Transverse colon (tissue), 4 donors: ENCODE results near the gene CRIP1.

Source experiments
- EP300 ChIP-seq: sonication (generic); formaldehyde crosslinking; IDR thresholded peaks from one replicate; pipeline ENCODE4 v1.6.1; 2017; ENCODE audit warnings: antibody characterized with exemption, low read depth
- POLR2A ChIP-seq: fragments of 450-650 bp; IDR thresholded peaks from one replicate; pipeline ENCODE4 v1.6.1; 2016; ENCODE audit warnings: antibody characterized with exemption, mild to moderate bottlenecking, moderate library complexity
- POLR2AphosphoS5 ChIP-seq, 3 donors: sonication (generic); formaldehyde crosslinking; IDR thresholded peaks; one replicate each; pipeline ENCODE4 v1.6.1; 2016; ENCODE audit warnings: antibody characterized with exemption in 3 of 3
- TF ChIP-seq, protein P1 (sequence below), 5 experiments: fragments of 200-600 bp in 3 of 5; fragments of 450-650 bp in 2 of 5; sonication (generic) in 3 of 5; IDR thresholded peaks; 1 replicate in 2 of 5; 2 replicates in 3 of 5; pipeline ENCODE4 v1.5.1; 2016 to 2017; ENCODE audit warnings: antibody characterized with exemption in 5 of 5, inconsistent platforms in 3 of 5, mild to moderate bottlenecking in 2 of 5, moderate library complexity in 1 of 5

DNA sequence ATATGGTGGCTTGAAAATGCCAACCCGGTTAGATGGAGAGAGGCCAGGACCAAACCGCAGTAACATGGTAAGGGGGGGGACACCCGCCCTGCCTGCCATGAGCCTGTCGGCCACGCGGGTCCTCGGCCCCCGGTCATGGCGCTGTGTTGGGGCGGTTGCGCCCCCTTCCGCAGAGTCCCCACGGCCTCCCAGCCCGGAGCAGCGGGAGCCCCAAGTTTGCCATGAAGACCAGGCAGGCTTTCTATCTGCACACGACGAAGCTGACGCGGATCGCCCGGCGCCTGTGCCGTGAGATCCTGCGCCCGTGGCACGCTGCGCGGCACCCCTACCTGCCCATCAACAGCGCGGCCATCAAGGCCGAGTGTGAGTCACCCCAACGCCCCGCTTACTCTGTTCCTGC lies 22.2 kb upstream of the CRIP1 start:
- TF ChIP-seq, protein P1, sequence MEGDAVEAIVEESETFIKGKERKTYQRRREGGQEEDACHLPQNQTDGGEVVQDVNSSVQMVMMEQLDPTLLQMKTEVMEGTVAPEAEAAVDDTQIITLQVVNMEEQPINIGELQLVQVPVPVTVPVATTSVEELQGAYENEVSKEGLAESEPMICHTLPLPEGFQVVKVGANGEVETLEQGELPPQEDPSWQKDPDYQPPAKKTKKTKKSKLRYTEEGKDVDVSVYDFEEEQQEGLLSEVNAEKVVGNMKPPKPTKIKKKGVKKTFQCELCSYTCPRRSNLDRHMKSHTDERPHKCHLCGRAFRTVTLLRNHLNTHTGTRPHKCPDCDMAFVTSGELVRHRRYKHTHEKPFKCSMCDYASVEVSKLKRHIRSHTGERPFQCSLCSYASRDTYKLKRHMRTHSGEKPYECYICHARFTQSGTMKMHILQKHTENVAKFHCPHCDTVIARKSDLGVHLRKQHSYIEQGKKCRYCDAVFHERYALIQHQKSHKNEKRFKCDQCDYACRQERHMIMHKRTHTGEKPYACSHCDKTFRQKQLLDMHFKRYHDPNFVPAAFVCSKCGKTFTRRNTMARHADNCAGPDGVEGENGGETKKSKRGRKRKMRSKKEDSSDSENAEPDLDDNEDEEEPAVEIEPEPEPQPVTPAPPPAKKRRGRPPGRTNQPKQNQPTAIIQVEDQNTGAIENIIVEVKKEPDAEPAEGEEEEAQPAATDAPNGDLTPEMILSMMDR (IDR thresholded peaks at IDR 0.05), result no peak
- TF ChIP-seq POLR2AphosphoS5 (IDR thresholded peaks at IDR 0.05) (no peak), POLR2A (no peak), EP300 (no peak)
